H9 (cell line): ENCODE results near the gene EPHA1. TPM values are rescaled to one million over a fixed set of nuclear protein-coding genes. Genes with fewer than 3 reads are reported as not detected.
A peak's percentile ranks its signal among the peaks of the same experiment; 100 is the strongest.

Source experiments
- DNase-seq: peaks from one replicate; pipeline ENCODE4 v3.0.0-alpha.2; 2017
- H2AFZ ChIP-seq: one replicate; pipeline ENCODE4 v1.6.1; 2013; ENCODE audit warnings: mild to moderate bottlenecking, low read length, control low read depth, moderate library complexity
- H2AK5ac ChIP-seq: 2 replicates; pipeline ENCODE4 v1.6.1; 2013; ENCODE audit warnings: low read length, control low read depth, mixed read lengths; ENCODE audit not compliant: insufficient read length
- H2BK120ac ChIP-seq: one replicate; pipeline ENCODE4 v1.6.1; 2013; ENCODE audit warnings: low read depth, mild to moderate bottlenecking, low read length, control low read depth, inconsistent platforms; ENCODE audit not compliant: poor library complexity, severe bottlenecking
- H2BK12ac ChIP-seq: 2 replicates; pipeline ENCODE4 v1.6.1; 2013; ENCODE audit warnings: low read length, control low read depth, mixed read lengths, low read depth; ENCODE audit not compliant: insufficient read length
- H2BK15ac ChIP-seq: 2 replicates; pipeline ENCODE4 v1.6.1; 2013; ENCODE audit warnings: low read depth, low read length, control low read depth
- H2BK20ac ChIP-seq: one replicate; pipeline ENCODE4 v1.6.1; 2013; ENCODE audit warnings: low read depth, mild to moderate bottlenecking, low read length, control low read depth, inconsistent platforms; ENCODE audit not compliant: poor library complexity, severe bottlenecking
- H2BK5ac ChIP-seq: 2 replicates; pipeline ENCODE4 v1.6.1; 2013; ENCODE audit warnings: low read length, control low read depth, mixed read lengths; ENCODE audit not compliant: insufficient read length
- H3K14ac ChIP-seq: 2 replicates; pipeline ENCODE4 v1.6.1; 2013; ENCODE audit warnings: low read length, control low read depth; ENCODE audit not compliant: insufficient read depth
- H3K18ac ChIP-seq: 2 replicates; pipeline ENCODE4 v1.6.1; 2013; ENCODE audit warnings: low read depth, mild to moderate bottlenecking, mixed read lengths, low read length, control low read depth; ENCODE audit not compliant: insufficient read length
- H3K23ac ChIP-seq: 2 replicates; pipeline ENCODE4 v1.6.1; 2013; ENCODE audit warnings: low read length, control low read depth, mixed read lengths, low read depth; ENCODE audit not compliant: insufficient read length
- H3K23me2 ChIP-seq: 2 replicates; pipeline ENCODE4 v1.6.1; 2013; ENCODE audit warnings: low read depth, mild to moderate bottlenecking, mixed read lengths, low read length, control low read depth; ENCODE audit not compliant: insufficient read length, poor library complexity, severe bottlenecking
- H3K27ac ChIP-seq: 2 replicates; pipeline ENCODE4 v1.5.1; 2013; ENCODE audit warnings: low read length, control low read depth, mixed read lengths, low read depth; ENCODE audit not compliant: insufficient read length
- H3K27me3 ChIP-seq: 2 replicates; pipeline ENCODE4 v1.6.1; 2013; ENCODE audit warnings: low read length, control low read depth, inconsistent platforms; ENCODE audit not compliant: insufficient read depth
- H3K4ac ChIP-seq: 2 replicates; pipeline ENCODE4 v1.6.1; 2013; ENCODE audit warnings: low read depth, mild to moderate bottlenecking, control low read depth, inconsistent platforms, low read length, moderate library complexity
- H3K4me1 ChIP-seq: 2 replicates; pipeline ENCODE4 v1.6.1; 2013; ENCODE audit warnings: low read length, control low read depth, inconsistent platforms; ENCODE audit not compliant: insufficient read depth
- H3K4me2 ChIP-seq: 2 replicates; pipeline ENCODE4 v1.6.1; 2013; ENCODE audit warnings: low read length, control low read depth, mixed read lengths; ENCODE audit not compliant: insufficient read length, insufficient read depth
- H3K56ac ChIP-seq: 2 replicates; pipeline ENCODE4 v1.6.1; 2013; ENCODE audit warnings: low read depth, mild to moderate bottlenecking, mixed read lengths, low read length, control low read depth; ENCODE audit not compliant: insufficient read length
- H3K79me1 ChIP-seq: 2 replicates; pipeline ENCODE4 v1.6.1; 2013; ENCODE audit warnings: low read depth, mild to moderate bottlenecking, moderate library complexity, low read length, control low read depth, inconsistent platforms; ENCODE audit not compliant: insufficient read depth, poor library complexity, severe bottlenecking
- H3K79me2 ChIP-seq: 2 replicates; pipeline ENCODE4 v1.6.1; 2013; ENCODE audit warnings: low read length, control low read depth, inconsistent platforms; ENCODE audit not compliant: insufficient read depth
- H3K9ac ChIP-seq: 2 replicates; pipeline ENCODE4 v1.6.1; 2013; ENCODE audit warnings: low read length, control low read depth, mixed read lengths; ENCODE audit not compliant: insufficient read length; ENCODE audit errors: extremely low read depth
- H3K9me3 ChIP-seq: one replicate; pipeline ENCODE4 v1.6.1; 2013; ENCODE audit warnings: low read depth, low read length, inconsistent platforms; ENCODE audit not compliant: control insufficient read depth
- H3T11ph ChIP-seq: one replicate; pipeline ENCODE4 v1.6.1; 2013; ENCODE audit warnings: mild to moderate bottlenecking, low read length, control low read depth, inconsistent platforms
- H4K20me1 ChIP-seq: one replicate; pipeline ENCODE4 v1.6.1; 2013; ENCODE audit not compliant: control insufficient read depth, insufficient read length, insufficient read depth
- H4K5ac ChIP-seq: 2 replicates; pipeline ENCODE4 v1.6.1; 2013; ENCODE audit warnings: low read depth, mild to moderate bottlenecking, mixed read lengths, low read length, control low read depth; ENCODE audit not compliant: insufficient read length
- H4K8ac ChIP-seq: replicated peaks from 2 replicates; pipeline ENCODE4 v1.6.1; 2013; ENCODE audit warnings: low read length, control low read depth, mixed read lengths, low read depth; ENCODE audit not compliant: insufficient read length
- H4K91ac ChIP-seq: 2 replicates; pipeline ENCODE4 v1.6.1; 2013; ENCODE audit warnings: low read depth, mild to moderate bottlenecking, moderate library complexity, mixed read lengths, low read length, control low read depth; ENCODE audit not compliant: insufficient read length
- H3K27ac Mint-ChIP-seq, 3 experiments: 2 replicates in 2 of 3; 3 replicates in 1 of 3; pipeline ENCODE4 v1.8.0; 2020 to 2021; ENCODE audit warnings: mixed read lengths in 3 of 3, mild to moderate bottlenecking in 1 of 3, moderate library complexity in 1 of 3
- H3K27me3 Mint-ChIP-seq: 2 replicates; pipeline ENCODE4 v1.8.0; 2021; ENCODE audit warnings: low read depth, mild to moderate bottlenecking, moderate library complexity, mixed read lengths
- H3K36me3 Mint-ChIP-seq, 3 experiments: 2 replicates in 2 of 3; 3 replicates in 1 of 3; pipeline ENCODE4 v1.8.0; 2020 to 2021; ENCODE audit warnings: low read depth in 3 of 3, mixed read lengths in 3 of 3; ENCODE audit not compliant: insufficient read depth in 1 of 3
- H3K4me1 Mint-ChIP-seq, 2 experiments: 2 replicates each; pipeline ENCODE4 v1.8.0; 2020; ENCODE audit warnings: mixed read lengths in 2 of 2
- H3K4me3 Mint-ChIP-seq, 2 experiments: 2 replicates in 1 of 2; 3 replicates in 1 of 2; pipeline ENCODE4 v1.8.0; 2020 to 2021; ENCODE audit warnings: mild to moderate bottlenecking in 2 of 2, mixed read lengths in 2 of 2, moderate library complexity in 1 of 2
- H3K9me3 Mint-ChIP-seq, 2 experiments: 2 replicates in 1 of 2; 3 replicates in 1 of 2; pipeline ENCODE4 v1.8.0; 2020; ENCODE audit warnings: mild to moderate bottlenecking in 2 of 2, mixed read lengths in 2 of 2, moderate library complexity in 1 of 2
- WGBS: extraction: QIAGEN DNeasy Blood & Tissue Kit; methylation state at CpG from one replicate; pipeline ENCODE4 v1.1.7; 2013; ENCODE audit warnings: missing lambda C conversion rate, low lambda C conversion rate, mixed read lengths; ENCODE audit not compliant: insufficient read length; ENCODE audit errors: extremely low coverage; 5-methylcytosine and 5-hydroxymethylcytosine counted together
- total RNA-seq: library from RNA; stranded (reverse); gene quantifications from 2 replicates; pipeline ENCODE4 v1.2.1, GENCODE V29; 2021
- TF ChIP-seq, protein P1 (sequence below): fragments of 200-600 bp; sonication (generic); conservative IDR thresholded peaks from 3 replicates; pipeline ENCODE4 v1.8.0; 2021; ENCODE audit warnings: antibody characterized with exemption, mild to moderate bottlenecking

Gene EPHA1
- total RNA-seq, 1 experiment from 2014 or later = 109 TPM

DNA sequence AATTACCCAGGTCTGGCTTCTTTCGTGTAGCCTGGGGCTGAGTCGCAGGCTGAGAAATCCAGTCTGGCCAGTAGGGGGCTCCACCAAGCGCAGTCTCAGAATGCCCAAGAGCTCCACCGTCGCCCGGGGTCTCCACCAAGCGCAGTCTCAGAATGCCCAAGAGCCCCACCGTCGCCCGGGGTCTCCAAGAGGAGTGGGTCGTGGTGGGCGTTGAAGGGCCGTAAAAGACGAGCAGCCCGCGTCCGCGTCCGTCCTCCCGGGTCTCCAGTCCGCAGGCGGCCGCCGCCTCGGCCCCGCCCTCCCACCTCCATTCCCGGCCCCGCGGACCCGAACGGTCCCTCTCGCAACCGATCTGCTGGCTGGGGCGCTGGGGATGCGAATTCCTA lies 28.4 kb downstream of the EPHA1 start:
- Mint-ChIP-seq H3K4me1 (peaks cover 24 to 27% of the 10 kb centered on the region in 2 experiments), H3K4me3 (peak overlapping the region; percentile 76 to 79; a peak in 4 of 5 replicates), H3K27ac (peak overlapping the region in 1 of 3 experiments; percentile 73; a peak in 1 of 7 replicates), H3K9me3 (no peaks in the 10 kb centered on the region), H3K27me3 (no peaks in the 10 kb centered on the region), H3K36me3 (peaks cover 5 to 9% (median 7%) of the 10 kb centered on the region in 3 experiments; a peak in 4 of 7 replicates)
- Histone ChIP-seq H3K9me3 (no peaks in the 10 kb centered on the region), H4K8ac (no peak overlapping the region), H3K23ac (no peak overlapping the region), H3K14ac (peak overlapping the region; percentile 96), H3K79me1 (peaks cover 5% of the 10 kb centered on the region), H3K56ac (no peak overlapping the region), H3K4me1 (peaks cover 5% of the 10 kb centered on the region; the same call in 1 of the 2 replicates), H4K91ac (peak overlapping the region; percentile 60), H2AFZ (no peak overlapping the region), H3K4me2 (peak overlapping the region; percentile 57), H3K79me2 (peaks cover 16% of the 10 kb centered on the region; the same call in 1 of the 2 replicates), H2BK15ac (no peak overlapping the region), H2BK5ac (no peak overlapping the region), H3K4ac (peak overlapping the region; percentile 80; the same call in 1 of the 2 replicates), H2BK120ac (peak overlapping the region; percentile 54), H4K5ac (no peak overlapping the region), H3K23me2 (peaks cover 14% of the 10 kb centered on the region), H3K27ac (peak overlapping the region; percentile 3), H3K9ac (peak overlapping the region; percentile 82), H2BK12ac (no peak overlapping the region), H3T11ph (no peak overlapping the region), H2AK5ac (no peak overlapping the region), H4K20me1 (peaks cover under 1% of the 10 kb centered on the region), H3K27me3 (0 out of 2 replicates have a peak, but pooled peaks cover 2% of the 10 kb centered on the region), H2BK20ac (no peak overlapping the region), H3K18ac (peak overlapping the region; percentile 97)
- peak; percentile 87 for DNase-seq
- TF ChIP-seq, protein P1, sequence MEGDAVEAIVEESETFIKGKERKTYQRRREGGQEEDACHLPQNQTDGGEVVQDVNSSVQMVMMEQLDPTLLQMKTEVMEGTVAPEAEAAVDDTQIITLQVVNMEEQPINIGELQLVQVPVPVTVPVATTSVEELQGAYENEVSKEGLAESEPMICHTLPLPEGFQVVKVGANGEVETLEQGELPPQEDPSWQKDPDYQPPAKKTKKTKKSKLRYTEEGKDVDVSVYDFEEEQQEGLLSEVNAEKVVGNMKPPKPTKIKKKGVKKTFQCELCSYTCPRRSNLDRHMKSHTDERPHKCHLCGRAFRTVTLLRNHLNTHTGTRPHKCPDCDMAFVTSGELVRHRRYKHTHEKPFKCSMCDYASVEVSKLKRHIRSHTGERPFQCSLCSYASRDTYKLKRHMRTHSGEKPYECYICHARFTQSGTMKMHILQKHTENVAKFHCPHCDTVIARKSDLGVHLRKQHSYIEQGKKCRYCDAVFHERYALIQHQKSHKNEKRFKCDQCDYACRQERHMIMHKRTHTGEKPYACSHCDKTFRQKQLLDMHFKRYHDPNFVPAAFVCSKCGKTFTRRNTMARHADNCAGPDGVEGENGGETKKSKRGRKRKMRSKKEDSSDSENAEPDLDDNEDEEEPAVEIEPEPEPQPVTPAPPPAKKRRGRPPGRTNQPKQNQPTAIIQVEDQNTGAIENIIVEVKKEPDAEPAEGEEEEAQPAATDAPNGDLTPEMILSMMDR = peak; percentile 89
- WGBS = no CpG with 5 or more reads among the region's 35 CpGs
